Measurements from ENCODE around the gene HBS1L. TPM values are rescaled to one million over a fixed set of nuclear protein-coding genes. Genes with fewer than 3 reads are reported as not detected.

HBS1L gene
- total RNA-seq, 1 experiment from 2014 or later, result 89.4 TPM

- Histone ChIP-seq H3K36me3 (ENCODE audit: control insufficient read depth in 1 of 2, insufficient read depth in 2 of 2, low read length in 2 of 2) (peaks cover 0 to 3% of the 10 kb centered on the region in 2 experiments; a peak in 3 of 4 replicates), H3K27ac (ENCODE audit: low read depth, low read length) (no peak overlapping the region), H3K9ac (ENCODE audit: low read length) (no peak overlapping the region), H3K9me2 (ENCODE audit: insufficient read depth) (no peaks in the 10 kb centered on the region), H3K4me1 (ENCODE audit: control insufficient read depth in 1 of 2, insufficient read depth in 2 of 2, low read length in 2 of 2) (no peaks in the 10 kb centered on the region), H3K79me2 (ENCODE audit: insufficient read depth, low read length) (no peaks in the 10 kb centered on the region), H3K4me3 (replicated peaks in 1 of 2; ENCODE audit: low read depth in 1 of 2, low read length in 2 of 2) (no peak overlapping the region), H4K20me1 (ENCODE audit: insufficient read depth) (no peaks in the 10 kb centered on the region), H2AFZ (ENCODE audit: low read depth, low read length, poor library complexity, severe bottlenecking) (no peak overlapping the region), H3K9me3 (ENCODE audit: control insufficient read depth in 1 of 2, insufficient read depth in 1 of 2, low read depth in 1 of 2, low read length in 2 of 2) (no peaks in the 10 kb centered on the region), H3K27me3 (ENCODE audit: insufficient read depth, low read length) (no peaks in the 10 kb centered on the region), H3K4me2 (ENCODE audit: low read length) (no peak overlapping the region)
- TF ChIP-seq SIN3A (IDR thresholded peaks at IDR 0.05; ENCODE audit: low read depth) (no peak), EZH2phosphoT487 (IDR thresholded peaks at IDR 0.05; ENCODE audit: borderline replicate concordance) (no peak), ELF1 (IDR thresholded peaks at IDR 0.05; ENCODE audit: borderline replicate concordance, low read depth) (no peak), RAD21 (IDR thresholded peaks at IDR 0.05; ENCODE audit: low read depth) (no peak), MAX (IDR thresholded peaks at IDR 0.05) (no peak)
- CTCF ChIA-PET, result interaction anchor here (2.3 kb wide), 1 partner anchor 24 kb away, joined by 7 read pairs; no protein-coding TSS in a partner anchor
- intact Hi-C loops (cut with micrococcal nuclease), result no loop called here
- RAD21 ChIA-PET (ENCODE audit: low non-redundant PET in 1 of 2, low total read pairs in 2 of 2, uncharacterized antibody in 2 of 2, unreplicated experiment in 2 of 2), result no interaction called here
- ATAC-seq, result no peak
- no peak for DNase-seq (ENCODE audit: low read depth, low spot score)
- POLR2A ChIA-PET, result no interaction called here
- BruUV-seq (replicated peaks), result TSS peak; percentile 22
These were observed 90.0 kb downstream of the HBS1L start for GRCh38 chr6:134964451-134965203.

GRCh38 chr6:134962421-134962820 is 92.2 kb downstream of the HBS1L start:
- Histone ChIP-seq H3K36me3 (ENCODE audit: control insufficient read depth in 1 of 2, insufficient read depth in 2 of 2, low read length in 2 of 2) (peaks cover 0 to 10% of the 10 kb centered on the region in 2 experiments), H4K20me1 (ENCODE audit: insufficient read depth) (no peaks in the 10 kb centered on the region), H3K4me2 (ENCODE audit: low read length) (no peak overlapping the region), H3K9me2 (ENCODE audit: insufficient read depth) (no peaks in the 10 kb centered on the region), H3K9me3 (ENCODE audit: control insufficient read depth in 1 of 2, insufficient read depth in 1 of 2, low read depth in 1 of 2, low read length in 2 of 2) (no peaks in the 10 kb centered on the region), H3K27me3 (ENCODE audit: insufficient read depth, low read length) (no peaks in the 10 kb centered on the region), H3K4me3 (replicated peaks in 1 of 2; ENCODE audit: low read depth in 1 of 2, low read length in 2 of 2) (no peak overlapping the region), H3K9ac (ENCODE audit: low read length) (no peak overlapping the region), H3K79me2 (ENCODE audit: insufficient read depth, low read length) (no peaks in the 10 kb centered on the region), H3K4me1 (ENCODE audit: control insufficient read depth in 1 of 2, insufficient read depth in 2 of 2, low read length in 2 of 2) (no peaks in the 10 kb centered on the region), H3K27ac (ENCODE audit: low read depth, low read length) (no peak overlapping the region), H2AFZ (ENCODE audit: low read depth, low read length, poor library complexity, severe bottlenecking) (no peak overlapping the region)
- ATAC-seq (no peak), DNase-seq (ENCODE audit: low read depth, low spot score) (no peak)
- CTCF ChIA-PET, result no interaction called here
- POLR2A ChIA-PET, result no interaction called here
- TF ChIP-seq ZNF274 (IDR thresholded peaks at IDR 0.05; ENCODE audit: low read depth, low read length) (no peak), JUND (IDR thresholded peaks at IDR 0.05) (no peak), FOSL1 (IDR thresholded peaks at IDR 0.05; ENCODE audit: low read depth) (no peak), ZBTB33 (IDR thresholded peaks at IDR 0.05; ENCODE audit: extremely low read depth, insufficient replicate concordance, low read length) (no peak), CBX3 (IDR thresholded peaks at IDR 0.05; ENCODE audit: low read depth) (no peak), ATF3 (IDR thresholded peaks at IDR 0.05) (no peak), EZH2phosphoT487 (IDR thresholded peaks at IDR 0.05; ENCODE audit: borderline replicate concordance) (no peak), ELF1 (IDR thresholded peaks at IDR 0.05; ENCODE audit: borderline replicate concordance, low read depth) (no peak), REST (IDR thresholded peaks at IDR 0.05; ENCODE audit: low read depth) (no peak)
- no TSS peak for BruUV-seq (replicated peaks)
- RAD21 ChIA-PET (ENCODE audit: low non-redundant PET in 1 of 2, low total read pairs in 2 of 2, uncharacterized antibody in 2 of 2, unreplicated experiment in 2 of 2), result no interaction called here
- intact Hi-C loops (cut with micrococcal nuclease), result no loop called here
